H1 (cell line): ENCODE data around the gene ASTL. TPM values are rescaled to one million over a fixed set of nuclear protein-coding genes. Genes with fewer than 3 reads are reported as not detected.
A peak's percentile ranks its signal among the peaks of the same experiment; 100 is the strongest.

Source experiments
- CTCF ChIA-PET: fragments of 300-600 bp; sonication (Branson Sonifier 250); formaldehyde crosslinking; loops from one replicate; lab custom pipeline; 2021; ENCODE audit not compliant: partially characterized antibody; lab: Charles Lee
- POLR2A ChIA-PET: fragments of 300-600 bp; sonication (Branson Sonifier 250); formaldehyde crosslinking; loops from one replicate; lab custom pipeline; 2021; ENCODE audit warnings: inconsistent platforms; ENCODE audit not compliant: partially characterized antibody; lab: Charles Lee
- DNase-seq, 2 experiments: peaks; one replicate each; pipeline versions ENCODE4 v3.0.0 to v3.0.0-alpha.2; 2010 to 2022; ENCODE audit warnings: low spot score in 2 of 2, low read depth in 1 of 2, mixed read lengths in 1 of 2
- FAIRE-seq: peaks from 2 replicates; lab custom pipeline; 2011; peaks lifted over from hg19 to GRCh38; lab: Jason Lieb, UNC
- H2AFZ ChIP-seq: 2 replicates; pipeline ENCODE4 v1.8.1; 2012; ENCODE audit warnings: low read length, inconsistent platforms
- H2AK5ac ChIP-seq: 2 replicates; pipeline ENCODE4 v1.6.1; 2013; ENCODE audit warnings: low read depth, low read length
- H2BK120ac ChIP-seq: replicated peaks from 2 replicates; pipeline ENCODE3; 2013; ENCODE audit warnings: low read depth, low read length, inconsistent platforms
- H2BK12ac ChIP-seq: 2 replicates; pipeline ENCODE4 v1.6.1; 2013; ENCODE audit warnings: low read depth, low read length
- H2BK15ac ChIP-seq: 2 replicates; pipeline ENCODE4 v1.6.1; 2013; ENCODE audit warnings: low read length
- H2BK20ac ChIP-seq: 2 replicates; pipeline ENCODE4 v1.6.1; 2013; ENCODE audit warnings: low read length
- H2BK5ac ChIP-seq: 2 replicates; pipeline ENCODE4 v1.6.1; 2013; ENCODE audit warnings: low read depth, low read length
- H3K14ac ChIP-seq: 2 replicates; pipeline ENCODE4 v1.6.1; 2013; ENCODE audit warnings: inconsistent platforms; ENCODE audit not compliant: insufficient read length
- H3K18ac ChIP-seq: 2 replicates; pipeline ENCODE4 v1.6.1; 2013; ENCODE audit warnings: low read length; ENCODE audit errors: extremely low read depth
- H3K23ac ChIP-seq: 2 replicates; pipeline ENCODE4 v1.6.1; 2013; ENCODE audit warnings: inconsistent platforms; ENCODE audit not compliant: insufficient read length
- H3K23me2 ChIP-seq: 2 replicates; pipeline ENCODE4 v1.6.1; 2013; ENCODE audit warnings: low read depth, low read length
- H3K27ac ChIP-seq: 2 replicates; pipeline ENCODE4 v1.6.1; 2011; ENCODE audit warnings: low read depth, low read length, inconsistent platforms
- H3K27me3 ChIP-seq, 4 experiments: replicated peaks in 1 of 4; 1 replicate in 1 of 4; 2 replicates in 3 of 4; pipeline versions ENCODE4 v1.6.1 to v1.8.1; 2011 to 2013; ENCODE audit warnings: low read length in 3 of 4, mild to moderate bottlenecking in 3 of 4, inconsistent platforms in 2 of 4, mixed read lengths in 2 of 4, moderate library complexity in 1 of 4; ENCODE audit not compliant: control insufficient read depth in 3 of 4, insufficient read depth in 3 of 4; ENCODE audit errors: extremely low read depth in 1 of 4
- H3K36me3 ChIP-seq, 4 experiments: 2 replicates each; pipeline versions ENCODE4 v1.6.1 to v1.8.1; 2011 to 2013; ENCODE audit warnings: mild to moderate bottlenecking in 4 of 4, low read length in 3 of 4, moderate library complexity in 2 of 4, control low read depth in 1 of 4, inconsistent platforms in 1 of 4; ENCODE audit not compliant: insufficient read depth in 4 of 4, control insufficient read depth in 2 of 4
- H3K4ac ChIP-seq: replicated peaks from 2 replicates; pipeline ENCODE3; 2013; ENCODE audit warnings: low read length, low read depth, mixed read lengths, inconsistent platforms; ENCODE audit not compliant: insufficient read length
- H3K4me1 ChIP-seq, 4 experiments: replicated peaks in 1 of 4; 1 replicate in 1 of 4; 2 replicates in 3 of 4; pipeline versions ENCODE4 v1.6.1 to v1.8.1; 2011 to 2013; ENCODE audit warnings: low read length in 3 of 4, inconsistent platforms in 2 of 4, mixed read lengths in 1 of 4; ENCODE audit not compliant: insufficient read depth in 4 of 4, control insufficient read depth in 3 of 4
- H3K4me2 ChIP-seq, 2 experiments: 2 replicates each; pipeline versions ENCODE4 v1.6.1 to v1.8.1; 2011 to 2013; ENCODE audit warnings: low read depth in 2 of 2, low read length in 2 of 2, control low read depth in 1 of 2, inconsistent platforms in 1 of 2, mild to moderate bottlenecking in 1 of 2; ENCODE audit not compliant: insufficient read depth in 1 of 2
- H3K4me3 ChIP-seq, 4 experiments: fragments of 200-600, 300-600 bp in 1 of 4; sonication (generic), shearing (Covaris generic), sonication (Bioruptor Twin) in 1 of 4; 2 replicates each; pipeline versions ENCODE4 v1.5.1 to v1.8.1; 2011 to 2016; ENCODE audit warnings: low read length in 4 of 4, low read depth in 3 of 4, control low read depth in 2 of 4, inconsistent platforms in 2 of 4, mild to moderate bottlenecking in 2 of 4, mixed read lengths in 1 of 4, moderate library complexity in 1 of 4; ENCODE audit not compliant: insufficient read depth in 2 of 4; ENCODE audit errors: extremely low read depth in 1 of 4
- H3K56ac ChIP-seq: replicated peaks from 2 replicates; pipeline ENCODE3; 2013; ENCODE audit warnings: low read depth, mild to moderate bottlenecking, mixed read lengths, low read length, inconsistent platforms; ENCODE audit not compliant: insufficient read length
- H3K79me1 ChIP-seq: 2 replicates; pipeline ENCODE4 v1.6.1; 2013; ENCODE audit warnings: low read depth, low read length, control low read depth
- H3K79me2 ChIP-seq, 2 experiments: 2 replicates each; pipeline versions ENCODE4 v1.6.1 to v1.8.1; 2012 to 2013; ENCODE audit warnings: low read length in 2 of 2, mild to moderate bottlenecking in 2 of 2, inconsistent platforms in 1 of 2; ENCODE audit not compliant: insufficient read depth in 2 of 2, control insufficient read depth in 1 of 2
- H3K9ac ChIP-seq, 4 experiments: replicated peaks in 1 of 4; 1 replicate in 1 of 4; 2 replicates in 3 of 4; pipeline versions ENCODE4 v1.6.1 to v1.8.1; 2011 to 2013; ENCODE audit warnings: low read depth in 3 of 4, low read length in 3 of 4, control low read depth in 2 of 4, mild to moderate bottlenecking in 2 of 4, moderate library complexity in 2 of 4, inconsistent platforms in 1 of 4; ENCODE audit errors: extremely low read depth in 1 of 4
- H3K9me3 ChIP-seq, 2 experiments: 2 replicates each; pipeline versions ENCODE4 v1.6.1 to v1.8.1; 2012 to 2013; ENCODE audit warnings: mild to moderate bottlenecking in 2 of 2, moderate library complexity in 2 of 2, control low read depth in 1 of 2, inconsistent platforms in 1 of 2, low read depth in 1 of 2, low read length in 1 of 2, mixed read lengths in 1 of 2; ENCODE audit not compliant: insufficient read depth in 2 of 2
- H4K20me1 ChIP-seq, 2 experiments: replicated peaks in 1 of 2; 2 replicates each; pipeline versions ENCODE3 to v1.8.1; 2011 to 2013; ENCODE audit warnings: inconsistent platforms in 2 of 2, low read length in 2 of 2, mild to moderate bottlenecking in 1 of 2; ENCODE audit not compliant: insufficient read depth in 2 of 2, control insufficient read depth in 1 of 2
- H4K5ac ChIP-seq: 2 replicates; pipeline ENCODE4 v1.6.1; 2013; ENCODE audit warnings: low read length, low read depth, mixed read lengths, inconsistent platforms; ENCODE audit not compliant: insufficient read length
- H4K8ac ChIP-seq: 2 replicates; pipeline ENCODE4 v1.8.0; 2013; ENCODE audit warnings: mild to moderate bottlenecking, moderate library complexity, low read length, inconsistent platforms; ENCODE audit not compliant: insufficient read depth; ENCODE audit errors: extremely low read depth
- H4K91ac ChIP-seq: replicated peaks from 2 replicates; pipeline ENCODE3; 2013; ENCODE audit warnings: low read length, mixed read lengths, inconsistent platforms; ENCODE audit not compliant: insufficient read length
- BACH1 ChIP-seq: IDR thresholded peaks from 2 replicates; pipeline ENCODE4 v1.6.1; 2012; ENCODE audit warnings: low read length, improper control_type of control experiment
- BRCA1 ChIP-seq: IDR thresholded peaks from 2 replicates; pipeline ENCODE4 v1.6.1; 2012; ENCODE audit warnings: low read depth, low read length, improper control_type of control experiment
- RFX5 ChIP-seq: IDR thresholded peaks from 2 replicates; pipeline ENCODE4 v1.6.1; 2011; ENCODE audit warnings: low read depth, low read length, improper control_type of control experiment, borderline replicate concordance
- RXRA ChIP-seq: IDR thresholded peaks from 2 replicates; pipeline ENCODE4 v1.6.1; 2011; ENCODE audit warnings: low read depth, mild to moderate bottlenecking, low read length, moderate library complexity; ENCODE audit not compliant: insufficient read depth
- SP1 ChIP-seq: IDR thresholded peaks from 2 replicates; pipeline ENCODE4 v1.6.1; 2011; ENCODE audit warnings: low read depth, low read length
- SRF ChIP-seq: IDR thresholded peaks from 2 replicates; pipeline ENCODE4 v1.6.1; 2011; ENCODE audit warnings: mild to moderate bottlenecking, low read depth, low read length, moderate library complexity
- TCF12 ChIP-seq: IDR thresholded peaks from 2 replicates; pipeline ENCODE4 v1.6.1; 2011; ENCODE audit warnings: low read depth, mild to moderate bottlenecking, low read length
- WGBS, 2 experiments: shearing (Covaris generic) in 1 of 2; methylation state at CpG; one replicate each; pipeline versions ENCODE4 v1.1.6 to v1.1.7; 2013 to 2015; ENCODE audit warnings: low lambda C conversion rate in 2 of 2, mixed read lengths in 2 of 2, inconsistent platforms in 1 of 2, low coverage in 1 of 2, missing lambda C conversion rate in 1 of 2; ENCODE audit not compliant: insufficient replicate concordance in 2 of 2, insufficient coverage in 1 of 2, insufficient read length in 1 of 2; ENCODE audit errors: extremely low coverage in 1 of 2, missing lambda C conversion rate in 1 of 2; 5-methylcytosine and 5-hydroxymethylcytosine counted together
- polyA plus RNA-seq, 7 experiments: library from polyadenylated mRNA; depleted of rRNA in 3 of 7; stranded (reverse) in 5 of 7; unstranded in 2 of 7; fragments of >200 nt in 5 of 7; fragments of 200-250 nt in 2 of 7; gene quantifications; 1 replicate in 5 of 7; 2 replicates in 1 of 7; 4 replicates in 1 of 7; pipeline versions ENCODE4 v1.2.1 to v1.2.3, GENCODE V29; 2011 to 2013; ENCODE audit warnings: missing spikeins in 2 of 7, mixed read lengths in 2 of 7
- total RNA-seq: library from RNA; stranded (reverse); fragmentation: NEBNext Ultra II Directional; extraction: Animal tissue kit (Norgen Biotek cat#: 25700); gene quantifications from 2 replicates; pipeline ENCODE4 v1.2.1, GENCODE V29; 2021

The ASTL gene
- total and polyA plus RNA-seq, 2 of the 8 experiments (the other 6 are each of a cell fraction or from before 2014, with no cell fraction given) = 0.60 to 1.4 TPM

DNA sequence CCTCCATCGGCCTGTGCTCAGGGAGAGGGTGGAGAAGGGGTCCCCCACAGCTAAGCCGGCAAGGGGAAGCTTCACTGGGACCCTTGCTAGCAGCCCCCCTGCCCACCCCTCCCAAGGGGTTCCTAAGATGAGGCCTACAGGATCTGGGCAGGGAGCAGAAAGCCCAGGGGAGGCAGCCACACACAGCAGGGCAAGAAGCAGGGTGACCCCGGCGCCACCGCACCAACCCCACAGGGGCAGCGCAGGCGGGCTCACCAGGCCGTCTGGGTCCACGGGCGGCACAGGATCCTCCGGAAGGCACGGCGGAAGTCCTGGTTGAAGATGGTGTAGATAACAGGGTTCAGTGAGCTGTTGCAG is 23.8 kb downstream of the ASTL start:
- FAIRE-seq = no peak
- ChIA-PET CTCF (interaction anchor here (2.0 to 6.6 kb wide), 4 partner anchors 11 to 92 kb away, joined by 5 to 61 read pairs (median 8); partner anchors contain the start of gene ASTL), POLR2A (no interaction called here)
- no peak overlapping the region for H3K14ac ChIP-seq
- peaks cover 11% of the 10 kb centered on the region; the same call in 1 of the 2 replicates for H3K23me2 ChIP-seq
- no peak overlapping the region for H3K18ac ChIP-seq
- no peaks in the 10 kb centered on the region for H3K79me2 ChIP-seq
- no peak overlapping the region for H4K91ac ChIP-seq
- no peak for TF ChIP-seq TCF12
- TF ChIP-seq SP1 = no peak
- no peak for TF ChIP-seq RFX5
- TF ChIP-seq RXRA = no peak
- TF ChIP-seq SRF = no peak
- no peak for TF ChIP-seq BACH1
- TF ChIP-seq BRCA1 = no peak
- H2BK12ac ChIP-seq = peak overlapping the region; percentile 39; the same call in 1 of the 2 replicates
- H3K4me2 ChIP-seq = no peak overlapping the region
- peaks cover 0 to 17% (median 12%) of the 10 kb centered on the region in 4 experiments; a peak in 6 of 7 replicates for H3K4me1 ChIP-seq
- H4K20me1 ChIP-seq = no peaks in the 10 kb centered on the region
- H3K27me3 ChIP-seq = peaks cover 0 to 32% (median 25%) of the 10 kb centered on the region in 4 experiments; a peak in 5 of 7 replicates
- no peak for DNase-seq
- no peak overlapping the region for H3K56ac ChIP-seq
- H3K79me1 ChIP-seq = no peaks in the 10 kb centered on the region
- no peak overlapping the region for H3K4me3 ChIP-seq
- no peak overlapping the region for H2BK20ac ChIP-seq
- H4K5ac ChIP-seq = no peak overlapping the region
- H4K8ac ChIP-seq = no peak overlapping the region
- no peak overlapping the region for H2BK120ac ChIP-seq
- no peak overlapping the region for H2AFZ ChIP-seq
- no peak overlapping the region for H2BK15ac ChIP-seq
- H2AK5ac ChIP-seq = no peak overlapping the region
- no peaks in the 10 kb centered on the region for H3K36me3 ChIP-seq
- WGBS, 2 experiments = 95% methylated on average over 13 of the region's 13 CpGs; no CpG with 5 or more reads in 1 of the 2 experiments
- no peak overlapping the region for H3K23ac ChIP-seq
- H2BK5ac ChIP-seq = no peak overlapping the region
- no peak overlapping the region for H3K27ac ChIP-seq
- H3K9ac ChIP-seq = no peak overlapping the region
- no peak overlapping the region for H3K4ac ChIP-seq
- peaks cover 0 to 5% of the 10 kb centered on the region in 2 experiments; a peak in 1 of 4 replicates for H3K9me3 ChIP-seq
